ENCODE results near the gene NRP2.

NRP2 gene

DNA sequence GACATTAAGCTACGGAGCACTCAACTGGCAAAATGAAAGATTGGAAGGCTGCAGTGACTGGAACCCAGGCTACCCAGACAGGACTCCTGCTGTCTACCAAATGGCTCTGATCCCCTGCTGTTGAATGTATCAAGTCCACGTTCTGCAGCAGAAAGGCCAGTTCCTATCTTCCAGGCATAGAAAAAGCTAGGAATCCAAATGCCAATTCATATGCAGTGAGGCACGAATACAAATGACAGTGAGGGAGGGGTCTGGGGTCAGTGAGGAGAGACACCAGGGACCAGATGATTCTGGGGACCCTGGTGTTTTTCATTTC is 5.3 kb downstream of the NRP2 start:
- no peak for DNase-seq (ENCODE audit: low spot score)

DNA sequence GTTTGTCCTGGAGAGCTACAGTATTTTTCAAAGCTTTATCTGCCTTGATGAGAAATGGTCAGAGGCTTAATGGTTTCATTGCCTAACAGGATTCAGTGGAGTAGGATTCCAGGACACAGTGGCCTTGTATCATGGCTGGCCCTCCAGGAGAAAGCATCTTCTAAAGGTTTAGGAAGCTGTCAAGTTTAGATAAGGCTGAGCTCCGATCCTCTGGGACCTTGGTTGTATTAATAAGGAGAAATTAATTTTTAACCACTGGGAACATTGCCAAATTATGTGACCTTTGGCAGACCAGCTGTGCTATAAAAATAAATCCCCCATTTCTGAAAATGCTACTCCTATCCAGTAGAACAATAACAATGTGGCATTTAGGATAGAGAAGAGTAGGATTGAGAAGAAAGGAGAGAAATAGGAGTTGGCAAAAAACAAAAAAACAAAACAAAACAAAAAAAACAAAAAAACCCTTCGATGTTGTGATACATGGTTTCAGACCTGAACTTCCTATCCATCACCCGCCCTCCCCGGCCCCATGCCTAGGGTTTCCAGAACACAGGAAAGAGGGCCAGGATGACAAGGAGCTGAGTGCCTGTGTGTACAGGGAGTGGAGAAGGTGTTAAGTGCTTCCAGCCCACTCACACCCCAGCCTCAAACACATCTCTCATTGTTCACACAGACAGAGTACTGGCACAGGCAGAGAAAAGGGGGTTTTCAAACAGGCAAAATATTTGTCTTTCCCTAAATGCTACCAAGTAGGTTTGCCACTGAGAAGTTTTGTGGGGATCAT is 6.3 kb downstream of the NRP2 start:
- no peak for DNase-seq (ENCODE audit: low spot score)

DNA sequence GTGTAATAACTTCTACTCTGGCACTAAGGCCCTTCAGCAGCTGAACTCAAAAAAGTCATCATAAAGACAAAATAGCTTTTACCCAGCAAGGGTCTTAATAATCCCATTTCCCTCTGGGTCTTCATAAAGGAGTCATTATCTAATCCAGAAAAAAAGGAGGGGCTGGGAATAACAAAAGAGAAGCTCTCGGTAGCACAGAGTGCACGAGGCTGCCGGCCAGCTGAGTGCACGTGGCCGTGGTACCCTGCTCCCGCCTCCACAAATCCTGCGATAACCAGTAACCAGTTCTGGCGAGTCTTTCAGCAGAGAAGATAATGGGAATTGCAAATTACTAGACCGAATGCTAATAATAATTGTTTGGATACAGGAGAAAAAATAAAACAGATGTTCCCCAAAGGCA is 7.5 kb downstream of the NRP2 start:
- no peak for DNase-seq (ENCODE audit: low spot score)

DNA sequence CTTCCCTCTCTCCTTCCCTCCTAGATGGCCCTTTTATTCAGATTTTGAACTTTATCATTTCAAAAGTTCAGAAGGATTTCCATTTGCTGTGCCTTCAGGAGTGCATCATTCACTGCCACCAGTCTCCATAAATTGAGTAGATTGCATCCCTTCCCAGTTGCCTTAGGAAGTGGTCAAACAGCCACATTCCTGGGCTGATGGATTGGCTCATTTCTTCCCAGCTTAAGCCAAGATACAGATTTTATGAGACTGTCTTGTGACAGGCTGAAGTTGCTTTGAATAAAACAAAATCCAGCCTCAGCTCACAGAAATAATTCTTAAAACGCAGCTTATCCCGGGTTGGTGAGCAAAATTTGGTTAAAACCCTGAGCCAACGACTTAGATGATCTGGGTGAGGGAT is 9.8 kb downstream of the NRP2 start:
- no peak for DNase-seq (ENCODE audit: low spot score)

DNA sequence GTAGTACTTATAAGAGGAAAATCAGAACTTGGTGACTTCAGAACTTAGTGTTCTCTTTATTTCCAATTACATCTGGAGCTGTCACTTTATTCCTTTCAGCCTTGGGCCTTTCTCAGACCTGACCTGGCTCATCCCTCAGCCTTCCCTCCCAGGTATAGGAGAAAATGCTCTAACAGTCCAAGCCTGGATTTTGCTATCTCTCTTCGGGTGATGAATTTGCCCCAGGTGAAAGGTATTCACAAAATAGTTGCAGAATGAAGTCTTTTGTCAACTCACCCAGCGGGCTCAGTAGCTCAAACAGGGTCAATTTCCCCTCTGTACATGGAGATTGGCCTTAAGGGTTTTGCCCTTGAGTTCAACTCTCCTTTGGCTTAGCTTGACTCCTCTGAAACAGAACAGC is 12.0 kb downstream of the NRP2 start:
- DNase-seq (ENCODE audit: low spot score): no peak

DNA sequence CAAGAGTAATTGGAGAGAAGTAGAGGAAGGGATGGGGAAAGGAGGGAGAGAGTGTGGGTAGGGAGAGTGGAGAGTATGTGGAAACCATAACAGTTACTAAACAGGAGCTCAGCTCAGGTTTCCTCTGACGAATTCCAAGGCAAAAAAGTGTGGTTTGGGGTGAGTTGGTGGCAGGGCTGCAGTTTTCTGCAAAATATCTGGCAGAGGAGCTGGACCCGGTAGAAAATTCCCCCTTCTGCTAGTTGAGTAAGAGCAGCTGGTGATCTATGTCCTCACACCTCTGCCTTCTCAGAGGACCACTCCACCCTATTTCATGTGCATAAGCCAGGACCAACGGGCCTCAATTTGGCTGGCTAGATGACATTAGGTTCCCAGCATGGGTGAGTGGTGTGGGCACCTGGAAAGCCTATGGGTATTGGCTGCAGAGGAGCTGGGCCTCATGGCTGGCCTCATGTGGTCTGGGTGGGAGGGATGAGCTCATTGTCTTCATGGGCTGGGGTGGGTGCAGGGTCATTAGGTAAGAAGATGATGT is 13.2 kb downstream of the NRP2 start:
- no peak for DNase-seq (ENCODE audit: low spot score)

DNA sequence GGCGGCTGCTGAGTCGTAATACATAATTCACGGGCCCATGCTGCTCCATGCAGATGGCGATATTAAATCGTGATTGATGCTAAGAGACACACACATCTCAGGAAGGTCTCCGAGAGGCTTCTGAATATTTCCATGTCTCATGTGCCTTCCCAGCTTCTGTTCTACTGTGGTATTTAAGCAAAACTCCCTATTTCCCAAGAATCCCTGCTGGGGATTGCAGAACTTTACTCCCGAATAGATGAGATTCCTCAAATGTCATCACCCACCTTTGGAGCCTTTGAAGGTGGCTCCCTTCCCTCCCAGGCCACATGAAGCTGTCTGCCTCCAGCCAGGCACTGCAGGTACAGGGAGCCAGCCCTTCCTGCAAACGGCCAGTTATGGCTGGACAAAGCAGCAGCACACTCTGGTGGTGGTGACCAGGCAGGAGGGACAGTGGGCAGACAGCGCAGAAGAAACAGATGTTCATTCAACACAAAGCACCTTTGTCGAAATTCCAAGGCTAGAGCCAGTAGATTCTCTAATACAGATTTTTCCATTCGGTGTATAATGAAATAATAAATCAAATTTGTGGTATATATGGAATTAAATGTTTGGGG is 14.1 kb downstream of the NRP2 start:
- DNase-seq (ENCODE audit: low spot score): no peak

DNA sequence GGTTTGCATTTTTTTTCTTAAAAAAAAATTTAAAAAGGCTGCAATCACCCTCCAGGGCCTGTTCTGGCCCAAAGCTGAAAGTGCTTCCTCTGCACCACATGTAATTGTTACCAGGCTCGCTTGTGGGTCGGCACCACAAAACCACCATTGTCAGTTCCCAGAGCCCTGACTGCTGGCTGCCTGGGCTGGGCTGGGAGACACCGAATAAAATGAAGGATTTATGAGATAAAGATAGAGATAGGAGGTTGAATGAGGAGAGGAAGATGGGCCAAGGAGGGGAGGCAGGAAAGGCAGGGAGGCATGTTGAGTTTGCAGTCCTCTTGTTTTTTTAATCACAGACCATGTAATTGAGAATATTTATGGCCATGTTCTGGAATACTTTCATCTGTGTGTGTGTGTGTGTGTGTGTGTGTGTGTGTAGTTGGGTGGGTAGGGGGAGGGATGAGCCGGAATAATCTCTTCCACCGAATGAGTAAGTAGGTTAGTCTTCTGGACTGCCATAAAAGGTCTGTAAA is 14.7 kb downstream of the NRP2 start:
- no peak for DNase-seq (ENCODE audit: low spot score)

DNA sequence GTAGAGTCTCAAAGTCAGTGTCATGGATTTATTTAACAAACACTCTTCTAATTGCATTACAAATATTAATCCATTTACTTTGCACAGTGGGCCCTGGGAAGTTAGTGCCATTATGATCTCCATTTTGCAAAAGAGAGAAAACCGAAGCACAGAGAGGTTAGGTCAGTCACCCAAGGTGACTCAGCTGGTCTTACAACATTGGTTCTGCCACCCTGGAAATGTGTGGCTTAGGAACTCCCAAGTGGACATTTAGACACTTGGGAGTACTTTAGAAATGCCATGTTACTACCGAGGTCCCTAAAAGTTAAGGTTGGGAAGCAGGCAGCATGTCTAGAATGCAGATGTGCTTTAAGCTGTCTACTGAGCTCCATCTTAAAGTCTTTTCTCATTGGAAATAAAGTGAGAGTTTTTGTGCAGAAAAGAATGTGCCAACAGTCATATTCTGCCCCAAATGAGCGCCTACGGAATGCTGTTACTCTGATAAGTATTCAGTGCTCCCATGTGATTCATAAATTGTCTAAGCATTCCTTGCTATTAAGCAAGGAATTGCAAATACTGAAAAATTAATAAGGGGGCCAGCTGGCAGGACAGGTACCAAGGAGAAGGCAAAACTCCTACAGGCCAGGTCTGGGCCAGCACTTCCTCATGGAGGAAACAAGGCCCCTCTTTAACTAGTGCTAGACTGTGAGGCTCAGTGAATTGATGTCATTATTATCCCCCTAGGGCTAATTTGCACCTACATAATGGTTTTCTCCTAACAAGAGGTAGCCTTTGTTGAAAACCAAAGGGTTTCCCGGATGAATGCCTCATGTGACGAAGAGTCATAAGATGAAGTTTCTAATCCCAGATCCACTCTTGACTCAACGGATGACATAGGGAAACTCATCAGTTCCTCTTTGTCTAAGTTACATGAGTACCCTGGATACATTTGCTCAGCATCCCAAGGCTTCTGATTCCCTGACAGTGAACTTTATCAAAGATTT is 16.3 kb downstream of the NRP2 start:
- DNase-seq (ENCODE audit: low spot score): peak; percentile 9

DNA sequence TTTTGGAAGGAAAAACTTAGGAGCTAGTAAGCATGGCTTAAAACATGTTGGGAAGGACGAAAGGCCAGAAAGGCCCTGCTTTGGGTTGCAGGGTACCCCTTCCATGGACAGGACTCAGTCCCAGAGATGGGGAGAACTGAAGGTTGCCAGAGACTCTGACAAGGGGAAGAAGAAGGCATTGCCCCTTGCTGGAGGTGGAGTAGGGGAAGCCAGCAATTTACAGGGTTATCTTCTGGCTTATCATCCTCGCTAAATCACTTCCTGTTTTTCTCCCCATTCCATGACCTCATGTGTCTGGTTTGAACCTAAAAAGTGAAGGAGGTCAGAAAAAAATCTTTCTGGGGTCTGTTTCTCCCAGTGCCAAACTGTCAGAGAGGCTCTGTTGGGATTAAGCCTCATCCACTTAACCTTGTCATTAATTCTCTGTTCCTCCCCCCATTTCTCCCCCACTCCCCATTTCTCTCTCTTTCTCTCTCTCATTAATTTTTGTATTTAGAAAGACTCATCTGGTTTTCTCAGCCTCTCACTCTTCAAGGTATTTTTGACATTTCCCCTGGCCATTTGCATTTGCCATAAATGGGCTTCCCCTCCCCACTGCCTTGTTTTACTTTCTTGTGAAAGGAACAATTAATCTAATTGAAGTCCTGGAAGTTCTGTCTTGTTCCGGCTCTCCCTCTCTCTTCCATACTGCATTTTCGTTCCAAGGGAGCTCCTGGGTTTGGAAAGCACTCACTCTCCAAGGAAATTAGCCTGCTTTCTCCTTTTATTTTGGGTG is 17.4 kb downstream of the NRP2 start:
- DNase-seq (ENCODE audit: low spot score): no peak

DNA sequence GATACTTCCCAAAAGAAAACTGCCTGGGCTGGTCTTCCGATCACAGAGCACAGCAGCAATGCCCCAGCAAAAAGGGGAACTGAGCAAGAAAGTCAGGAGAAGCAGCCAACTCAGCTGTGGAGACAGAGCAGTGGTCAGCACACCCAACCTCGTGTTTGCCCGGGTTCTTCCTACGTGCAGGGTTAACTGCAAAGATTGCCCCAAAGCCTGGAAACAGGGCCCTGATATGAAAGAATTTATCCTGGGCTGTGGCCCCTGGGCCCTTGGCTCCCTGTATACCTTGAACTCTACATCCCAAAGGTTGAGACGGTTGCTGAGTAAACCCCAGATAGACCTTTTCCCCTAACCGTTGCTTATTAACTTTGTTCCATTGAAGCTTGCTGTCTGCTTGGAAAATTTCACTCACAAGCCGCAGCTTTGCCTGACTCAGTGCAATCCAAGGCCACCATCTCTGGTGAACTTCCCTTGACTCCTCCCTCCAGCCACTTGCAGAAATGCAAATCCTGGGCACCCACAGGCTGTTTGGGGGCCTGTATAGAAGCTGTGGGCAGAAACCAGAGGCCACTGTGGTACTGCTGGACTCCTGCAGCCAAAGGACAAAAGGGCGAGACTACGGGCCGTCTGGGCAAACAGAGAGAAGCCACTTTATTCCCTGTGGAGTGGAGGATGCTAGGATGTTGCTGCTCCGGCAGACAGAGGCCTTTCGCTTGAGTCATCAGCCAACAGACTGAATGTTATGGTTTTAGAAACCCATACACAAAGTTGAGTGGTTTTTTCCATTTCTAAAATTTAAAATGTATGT is 18.2 kb downstream of the NRP2 start:
- DNase-seq (ENCODE audit: low spot score): no peak

DNA sequence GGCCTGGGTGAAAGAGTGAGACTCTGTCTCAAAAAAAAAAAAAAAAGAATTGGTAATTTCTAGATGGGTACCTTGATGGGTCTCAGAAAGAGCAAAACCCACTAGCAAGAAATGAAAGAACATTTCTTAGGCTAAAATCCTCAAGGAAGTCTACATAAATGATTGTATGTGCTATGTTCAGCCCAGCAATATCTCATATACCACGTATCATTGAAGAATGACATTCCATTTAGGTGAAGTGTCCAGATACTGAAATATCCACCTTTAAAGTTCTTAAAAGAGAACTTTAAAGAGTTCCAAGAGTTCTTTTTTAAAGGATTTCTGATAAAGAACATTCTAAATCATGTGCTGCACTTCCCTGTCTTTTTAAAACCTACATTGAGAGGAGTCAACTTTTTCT is 19.2 kb downstream of the NRP2 start:
- no peak for DNase-seq (ENCODE audit: low spot score)

DNA sequence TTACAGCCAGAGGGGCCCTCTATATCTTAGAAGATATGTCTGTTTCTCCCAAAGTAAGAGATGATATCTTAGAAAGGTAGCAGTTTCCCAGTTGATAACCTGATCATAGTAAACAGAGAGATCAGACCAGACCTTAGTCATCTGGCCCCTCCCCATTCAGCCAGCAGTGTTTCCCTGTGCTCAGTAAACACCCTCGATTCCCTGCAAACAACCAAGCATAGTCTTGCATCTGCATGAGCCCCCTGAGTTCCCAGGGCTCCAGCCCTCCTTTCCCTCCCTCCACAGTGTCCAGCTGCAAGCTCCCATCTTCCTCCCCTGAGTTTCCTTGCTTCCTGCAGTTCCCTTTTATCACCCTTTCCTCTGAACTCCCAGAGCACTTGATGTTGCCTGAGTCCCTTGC is 20.3 kb downstream of the NRP2 start:
- no peak for DNase-seq (ENCODE audit: low spot score)

DNA sequence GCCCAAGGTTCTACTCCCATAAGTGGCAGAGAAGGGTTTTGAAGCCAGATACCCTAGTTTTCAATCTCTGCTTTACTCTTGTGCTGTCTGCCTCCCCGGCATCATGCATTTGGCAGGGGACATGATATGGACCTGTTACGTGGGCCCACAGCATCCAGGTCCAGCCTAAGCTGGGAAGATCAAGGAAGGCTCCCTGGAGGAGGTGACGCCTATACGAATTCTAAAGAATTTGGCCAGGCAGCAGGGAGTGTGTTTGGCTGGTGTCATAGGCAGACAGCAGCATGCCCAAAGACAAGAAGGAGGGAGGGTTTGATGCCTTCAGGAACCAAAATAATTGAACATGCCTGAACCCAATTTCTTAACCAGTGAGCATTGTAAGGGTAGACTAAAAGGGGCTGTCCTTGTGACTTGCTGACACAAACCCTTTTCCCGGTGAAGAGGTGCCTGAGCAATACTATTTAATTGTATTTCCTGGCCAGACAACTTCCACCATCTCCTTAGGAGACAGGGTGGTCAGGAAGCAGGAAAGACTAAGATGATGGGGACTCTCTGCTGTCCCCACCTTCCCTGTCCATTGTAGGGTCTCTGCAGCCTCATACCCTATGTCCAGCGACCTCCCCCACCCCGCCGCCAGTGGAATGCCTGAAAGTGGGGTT is 21.3 kb downstream of the NRP2 start:
- no peak for DNase-seq (ENCODE audit: low spot score)

DNA sequence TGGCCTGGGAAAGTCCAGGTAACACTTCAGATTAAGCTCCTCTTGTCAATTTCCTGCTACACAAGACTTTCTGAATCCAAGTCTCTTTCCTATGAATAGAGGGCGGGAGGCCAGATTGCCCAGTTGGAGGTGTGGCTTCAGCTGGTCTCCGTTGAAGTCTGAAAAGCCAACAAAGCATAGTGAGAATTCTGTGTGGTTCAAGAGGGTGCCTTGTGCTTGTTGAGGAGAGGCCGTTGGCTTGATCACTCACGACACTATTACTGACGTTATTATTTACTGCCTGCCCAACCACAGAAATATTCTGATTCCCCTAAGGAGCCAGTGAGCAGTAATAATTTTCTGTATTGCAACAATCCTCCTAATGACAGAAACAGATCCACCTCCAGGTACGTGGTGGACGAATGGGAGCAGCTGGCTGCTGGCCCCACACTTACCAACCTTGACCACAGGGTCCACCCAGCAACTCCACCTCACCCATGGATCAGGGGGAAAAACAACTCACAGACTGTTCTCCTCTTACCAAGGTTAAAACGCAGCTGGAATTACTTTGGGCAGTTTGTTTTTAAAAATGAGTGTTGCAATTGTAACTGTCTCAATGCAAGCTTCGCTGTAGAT is 21.9 kb downstream of the NRP2 start:
- DNase-seq (ENCODE audit: low spot score): no peak

DNA sequence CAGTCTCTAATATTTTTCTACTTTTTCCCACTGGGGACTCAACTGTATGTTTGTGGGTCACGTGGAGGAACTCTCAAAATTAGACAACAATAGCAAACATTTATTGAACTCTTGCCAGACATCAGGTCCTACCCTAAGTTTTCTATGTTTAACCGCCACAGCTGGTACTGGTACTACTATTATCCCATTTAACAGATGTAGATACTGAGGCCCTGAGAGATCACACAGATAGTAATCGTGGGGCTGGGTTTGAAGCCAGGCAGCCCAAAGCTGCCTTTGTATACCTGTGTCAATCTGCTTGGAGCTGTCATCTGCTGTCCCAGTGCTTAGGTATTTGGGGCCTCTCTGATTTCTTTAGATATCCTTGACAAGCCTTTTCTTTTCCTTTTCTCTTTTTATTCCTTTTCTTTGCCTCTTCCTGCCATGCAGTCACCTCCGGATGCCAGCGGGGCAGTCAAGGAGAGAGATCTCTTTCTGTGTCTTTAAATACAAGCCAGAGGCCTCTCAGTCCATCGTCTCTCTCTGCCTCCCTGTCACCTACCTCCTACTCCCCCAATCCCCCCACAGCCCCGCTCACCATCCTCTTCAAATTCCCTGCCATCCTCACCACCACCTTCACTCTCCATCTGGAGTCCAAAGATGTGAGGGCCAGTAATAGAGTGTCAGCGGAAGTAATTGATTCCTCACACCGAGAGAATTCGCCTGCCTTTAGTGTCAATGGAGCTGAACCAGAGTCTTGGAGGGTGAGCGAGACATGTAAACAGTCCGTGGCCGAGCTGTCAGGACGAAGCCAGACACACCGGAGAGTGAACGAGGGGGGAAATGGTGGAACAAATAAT is 23.4 kb downstream of the NRP2 start:
- no peak for DNase-seq (ENCODE audit: low spot score)

DNA sequence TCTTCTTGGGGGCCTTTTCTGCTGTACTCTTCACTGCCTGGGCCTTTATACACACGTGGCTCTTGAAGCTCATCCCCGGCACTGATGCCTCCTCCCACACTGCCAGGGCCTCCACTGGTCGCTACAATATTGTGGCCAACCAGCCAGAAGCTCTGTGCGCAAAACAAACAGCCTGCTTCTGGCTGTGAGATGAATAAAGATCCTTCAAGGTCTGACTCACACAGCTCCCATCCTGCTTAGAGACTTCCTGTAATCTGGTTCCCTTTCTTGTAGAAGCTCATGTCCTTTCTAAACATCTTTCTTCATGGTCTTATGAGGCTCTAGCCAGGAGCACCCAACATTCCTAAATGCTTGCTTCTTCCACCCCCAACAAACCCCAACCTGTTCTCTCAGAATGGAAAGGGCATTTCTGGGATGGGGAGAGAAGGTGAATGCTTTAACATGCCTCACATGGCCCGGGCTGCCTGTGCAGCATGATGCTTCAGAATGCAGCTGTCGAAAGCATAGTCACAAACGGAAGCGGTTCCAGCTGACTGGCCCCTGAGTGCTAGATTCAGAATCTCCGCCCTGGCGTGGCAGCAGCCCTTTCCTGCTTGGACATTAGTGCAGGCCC is 24.6 kb downstream of the NRP2 start:
- DNase-seq (ENCODE audit: low spot score): peak; percentile 22

DNA sequence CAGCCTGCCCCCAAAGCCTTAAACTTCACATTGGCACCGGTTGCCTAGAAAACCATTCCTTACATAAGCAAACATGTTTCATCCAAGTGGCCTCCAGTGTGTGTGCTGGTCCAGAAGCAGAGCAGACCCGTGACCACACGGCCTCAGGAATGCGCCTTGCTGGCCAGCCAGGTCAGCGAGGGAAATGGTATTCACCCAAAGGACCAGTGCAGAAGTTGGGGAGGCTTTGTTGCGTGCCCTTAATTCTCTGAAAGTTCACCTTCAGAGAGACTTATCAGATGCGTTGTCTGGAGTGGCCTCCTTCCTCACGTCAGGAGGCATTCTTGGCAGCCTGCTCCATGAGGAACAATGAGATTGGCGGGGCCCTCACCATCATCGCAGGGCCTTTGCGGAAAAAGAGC is 25.9 kb downstream of the NRP2 start:
- no peak for DNase-seq (ENCODE audit: low spot score)

DNA sequence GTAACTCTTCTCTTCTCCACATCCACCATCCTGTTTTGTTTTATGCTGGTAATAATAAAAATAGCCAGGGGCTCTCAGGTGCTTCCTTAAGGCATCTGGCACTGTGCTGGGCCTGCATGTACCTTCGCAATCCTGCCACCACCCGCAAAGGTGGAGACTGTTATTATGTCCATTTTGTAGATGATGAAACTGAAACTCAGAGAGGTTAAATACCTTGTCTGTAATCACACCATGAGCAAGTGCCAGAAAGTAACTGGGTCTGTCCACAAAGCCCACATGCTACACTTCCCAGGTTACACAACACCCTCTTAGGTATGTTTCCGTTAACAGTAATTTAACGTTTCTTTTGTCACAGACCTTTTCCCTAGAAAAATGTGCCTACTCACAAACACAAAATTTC is 27.0 kb downstream of the NRP2 start:
- DNase-seq (ENCODE audit: low spot score): no peak

All from RKO (cell line).